Activated CD4-positive, alpha-beta T cell treated with anti-CD3 and anti-CD28 coated beads, Interleukin-10, Interleukin-2, amounts not matched to agents 100 ng/mL and 50 ng/mL, durations not matched to agents 16 hours and 8 hours (primary cell): Measurements from ENCODE around the gene CALML3.
A peak's percentile ranks its signal among the peaks of the same experiment; 100 is the strongest.
"Not testable (repeated sequence)": the region's sequence is repeated elsewhere in the genome, so short reads cannot be mapped to it uniquely, and the experiment has no call there.

Source experiments
- DNase-seq: peaks from one replicate; pipeline ENCODE4 v3.0.0-alpha.2; 2020

CALML3 gene

DNA sequence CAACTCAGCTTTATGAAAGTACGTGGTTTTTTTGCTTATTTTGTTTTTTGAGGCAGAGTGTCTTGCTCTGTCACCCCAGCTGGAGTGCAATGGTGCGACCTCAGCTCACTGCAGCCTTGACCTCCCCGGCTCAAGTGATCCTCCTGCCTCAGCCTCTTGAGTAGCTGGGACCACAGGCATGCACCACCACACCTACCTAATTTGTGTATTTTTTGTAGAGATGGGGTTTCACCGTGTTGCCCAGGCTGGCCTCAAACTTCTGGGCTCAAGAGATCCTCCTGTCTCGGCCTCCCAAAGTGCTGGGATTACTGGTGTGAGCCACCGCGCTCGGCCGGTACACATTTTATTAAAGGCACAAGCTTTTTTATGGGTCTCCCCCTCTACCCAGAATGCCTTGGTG lies 34.3 kb downstream of the CALML3 start:
- not testable (repeated sequence) for DNase-seq

DNA sequence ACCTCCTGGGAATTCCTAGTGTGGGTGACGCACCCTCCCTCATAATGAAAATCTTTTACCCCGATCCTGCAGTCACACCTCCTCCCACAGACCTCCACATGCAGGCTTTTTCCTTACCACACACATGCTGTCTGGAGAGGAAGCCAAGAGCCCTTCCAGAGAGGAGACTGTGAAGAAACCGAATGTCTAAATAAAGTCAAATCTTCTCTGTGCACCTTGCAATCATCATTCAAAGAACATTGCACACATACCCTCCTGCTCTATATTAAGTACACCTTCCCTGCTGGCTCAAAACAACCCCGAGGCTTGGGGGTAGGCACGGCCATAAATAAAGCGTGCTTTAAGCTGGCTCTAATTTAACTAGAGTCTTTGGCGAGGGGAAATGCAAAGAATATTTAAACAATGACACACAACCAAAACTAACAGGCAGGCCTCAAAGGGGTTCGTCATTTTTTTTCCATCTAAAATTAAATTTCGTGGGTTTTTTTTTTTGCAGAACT lies 34.9 kb downstream of the CALML3 start:
- DNase-seq, result no peak

DNA sequence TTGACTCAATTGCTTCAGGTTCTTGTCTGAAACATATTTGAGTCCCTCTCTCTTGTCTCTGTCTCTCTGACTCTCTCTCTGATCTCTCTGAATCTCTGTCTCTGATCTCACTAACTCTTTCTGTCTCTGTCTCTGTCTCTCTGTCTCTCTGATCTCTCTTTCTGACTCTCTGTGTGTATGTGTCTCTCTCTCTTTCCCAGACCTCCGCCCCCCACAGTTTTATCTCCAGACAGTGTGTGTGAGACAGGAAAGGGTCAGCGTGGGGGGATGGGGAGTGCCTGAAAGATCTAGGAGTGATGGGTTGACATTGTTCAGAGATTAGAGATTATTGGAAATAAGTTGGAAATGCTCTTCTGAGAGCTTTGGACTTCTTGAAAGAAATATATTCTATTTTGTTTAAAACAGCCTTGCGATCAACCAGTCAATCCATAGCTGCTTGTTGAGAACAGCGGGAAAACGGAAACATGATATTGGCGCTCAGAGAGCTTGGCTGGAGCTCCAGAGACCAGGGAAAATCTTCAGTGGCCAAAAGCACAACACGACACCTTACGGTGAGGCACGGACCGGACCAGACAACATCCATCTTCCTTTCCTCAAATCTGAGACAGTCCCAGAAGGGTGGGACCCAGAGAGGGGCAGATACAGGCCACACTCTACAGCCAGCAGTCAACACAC lies 35.5 kb downstream of the CALML3 start:
- DNase-seq, result no peak

DNA sequence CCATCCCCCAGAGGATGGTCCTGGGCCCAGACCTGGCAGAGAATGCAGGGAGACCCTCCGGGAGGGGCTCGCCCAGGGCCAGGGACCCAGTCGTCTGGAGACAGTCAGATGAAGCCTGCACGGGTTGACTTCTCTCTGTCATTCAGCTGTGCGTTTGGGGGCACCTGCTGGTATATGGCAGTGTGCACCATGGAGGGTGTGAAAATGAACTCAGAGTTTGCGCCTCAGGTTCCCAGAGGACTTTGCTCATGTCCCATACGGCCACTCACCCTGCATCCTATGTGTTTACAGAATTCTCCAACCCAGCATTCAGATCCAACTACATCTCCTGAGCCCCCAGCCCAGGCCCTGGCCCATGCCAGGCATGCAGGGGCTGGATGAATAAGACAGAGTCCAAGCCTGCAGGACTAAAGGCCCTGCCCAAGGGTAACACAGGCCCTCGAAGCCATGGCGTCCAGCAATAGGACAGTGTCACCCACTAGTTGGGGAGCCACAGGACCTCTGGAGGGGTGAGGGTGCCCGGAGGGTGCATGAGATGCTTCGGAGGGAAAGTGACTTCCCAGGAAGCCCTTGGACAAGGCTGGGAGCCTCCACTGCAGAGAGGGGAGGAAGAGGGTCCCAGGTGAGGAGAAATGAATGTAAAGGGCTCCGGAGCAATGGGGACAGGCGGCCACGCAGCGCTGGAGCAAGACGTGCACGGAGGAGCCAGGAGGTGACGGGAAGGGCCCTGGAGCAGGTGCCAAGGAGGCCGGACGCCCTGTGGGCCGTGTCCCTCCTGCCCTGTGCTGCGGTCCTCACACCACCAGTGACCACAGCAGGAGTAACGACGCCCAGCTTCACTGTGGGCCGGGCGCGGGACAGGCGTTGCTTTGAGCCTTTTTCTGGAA lies 36.3 kb downstream of the CALML3 start:
- DNase-seq, result no peak

DNA sequence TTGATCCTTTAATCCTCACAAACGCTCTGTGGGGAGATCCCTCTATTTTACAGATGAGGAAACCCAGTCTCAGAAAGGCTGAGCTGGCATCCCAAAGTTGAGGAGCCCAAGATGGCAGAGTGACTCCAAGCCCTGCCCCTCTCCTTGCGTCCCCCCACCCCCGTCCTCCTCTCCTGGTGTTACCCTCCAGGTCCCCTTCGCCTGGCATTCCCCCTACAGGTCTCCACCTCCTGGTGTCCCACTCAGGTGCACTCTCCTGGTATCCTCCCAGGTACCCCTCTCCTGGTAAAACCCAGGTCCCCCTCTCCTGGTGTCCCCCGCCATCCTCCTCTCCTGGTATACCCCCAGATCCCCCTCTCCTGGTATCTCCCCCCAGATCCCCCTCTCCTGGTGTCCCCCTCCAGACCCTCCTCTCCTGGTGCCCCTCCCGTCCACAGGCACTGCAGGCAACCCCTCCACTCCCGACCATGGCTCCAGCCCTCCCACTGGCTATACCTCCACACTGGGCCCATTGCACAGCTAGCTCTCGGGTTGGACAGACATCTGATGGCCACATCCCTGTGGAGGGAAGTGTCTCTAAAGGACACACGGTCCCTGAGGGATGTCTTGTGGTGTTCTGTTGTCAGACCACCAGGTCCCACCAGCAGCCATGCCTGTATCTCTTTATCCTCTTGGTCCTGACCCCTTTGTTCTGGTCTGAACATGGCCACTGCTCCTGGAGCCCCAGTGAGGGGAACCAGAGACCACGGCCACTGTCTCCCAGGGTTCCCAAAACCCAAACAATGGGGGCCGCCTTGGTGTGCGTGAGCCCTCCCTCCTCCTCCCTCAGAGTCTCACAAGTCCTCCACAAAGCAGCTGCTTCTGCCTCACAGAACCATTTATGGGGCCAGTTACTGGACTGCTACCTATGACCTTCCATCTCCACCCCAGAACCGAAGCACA lies 37.2 kb downstream of the CALML3 start:
- DNase-seq, result no peak

DNA sequence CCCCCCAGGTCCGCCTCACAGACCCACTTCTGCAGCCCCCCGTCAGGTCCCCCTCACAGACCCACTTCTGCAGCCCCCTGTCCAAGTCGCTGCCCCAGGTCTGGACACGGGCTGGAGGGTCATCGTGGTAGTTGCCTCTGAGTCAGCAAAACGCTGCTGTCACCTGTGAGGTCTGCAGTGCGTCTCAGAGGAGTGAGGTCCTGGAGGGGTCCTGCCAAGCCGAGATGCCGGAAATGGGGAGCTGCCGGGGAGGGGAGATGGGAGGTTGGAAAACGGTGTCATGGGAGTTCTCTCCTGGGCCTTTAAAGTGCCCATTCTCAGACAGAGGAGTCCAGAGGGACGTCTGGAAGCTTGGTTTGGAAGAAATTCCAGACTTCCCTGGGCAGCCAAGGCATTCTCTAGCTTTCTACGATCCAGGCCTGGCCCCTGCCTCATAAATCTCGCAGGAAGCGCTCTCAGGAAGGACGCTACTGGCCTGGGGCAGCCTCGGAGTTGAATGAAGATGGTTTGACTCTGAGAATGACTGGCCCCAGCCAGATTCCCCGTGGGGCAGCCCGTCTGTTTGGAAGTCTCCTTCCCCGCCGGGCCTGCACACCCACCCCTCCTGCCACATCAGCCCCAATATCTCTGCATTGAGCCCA lies 38.7 kb downstream of the CALML3 start:
- no peak for DNase-seq

DNA sequence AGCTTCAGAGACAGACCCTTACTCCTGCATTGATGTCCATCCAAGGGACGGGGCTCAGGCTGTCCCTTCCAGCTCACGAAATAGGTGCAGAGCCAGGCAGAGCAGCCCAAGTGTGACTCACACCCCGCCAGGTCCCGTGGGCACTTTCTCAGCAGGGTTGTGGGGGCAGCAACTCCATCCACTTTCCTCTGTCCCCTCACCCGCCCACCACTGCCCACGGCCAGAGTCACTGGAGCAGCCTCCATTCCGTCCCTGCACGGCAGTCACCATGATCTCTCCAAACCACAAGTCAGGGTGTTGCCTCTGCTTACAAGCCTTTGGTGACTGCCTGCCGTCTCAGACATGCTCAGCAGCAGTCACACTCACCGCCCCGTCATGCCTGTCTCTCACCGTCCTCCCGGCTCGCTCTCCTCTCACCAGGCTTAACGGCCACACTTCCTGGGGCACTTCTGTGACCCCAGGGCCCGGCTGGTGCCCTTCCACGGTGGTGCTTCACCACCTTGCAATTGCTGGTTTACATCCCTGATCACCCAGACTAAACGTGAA lies 39.3 kb downstream of the CALML3 start:
- DNase-seq, result peak; percentile 49

DNA sequence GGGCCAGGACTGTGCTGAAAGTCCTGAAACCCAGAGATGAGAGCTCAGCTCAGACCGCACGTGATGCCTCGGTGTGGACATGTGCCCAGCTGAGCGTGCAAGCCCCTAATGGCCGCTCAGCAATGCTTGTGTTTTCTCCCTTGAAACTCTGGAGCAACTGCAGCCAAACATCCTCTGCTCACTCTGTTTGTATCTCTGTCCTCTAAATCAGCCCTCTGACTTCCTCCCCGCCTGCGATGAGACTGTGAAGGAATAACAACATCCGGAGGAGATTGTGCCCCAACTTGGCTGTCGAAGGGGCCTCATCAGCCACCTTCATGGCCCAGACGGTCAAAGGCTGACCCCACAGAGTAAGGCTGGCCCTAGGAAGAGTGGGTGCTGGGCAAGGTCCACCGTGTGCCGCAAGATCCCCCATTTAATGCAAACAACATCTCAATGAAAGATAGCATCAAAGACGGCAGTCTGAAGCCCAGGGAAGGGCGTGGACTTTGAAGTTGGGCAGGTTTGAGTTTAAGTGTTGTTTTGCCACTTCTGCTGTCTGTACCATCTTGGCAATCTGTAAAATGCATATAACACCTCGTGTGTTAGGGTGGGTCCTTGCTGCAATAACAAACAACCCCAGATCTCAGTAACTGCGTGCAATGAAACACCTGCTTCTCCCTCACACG lies 39.9 kb downstream of the CALML3 start:
- peak; percentile 26 for DNase-seq

DNA sequence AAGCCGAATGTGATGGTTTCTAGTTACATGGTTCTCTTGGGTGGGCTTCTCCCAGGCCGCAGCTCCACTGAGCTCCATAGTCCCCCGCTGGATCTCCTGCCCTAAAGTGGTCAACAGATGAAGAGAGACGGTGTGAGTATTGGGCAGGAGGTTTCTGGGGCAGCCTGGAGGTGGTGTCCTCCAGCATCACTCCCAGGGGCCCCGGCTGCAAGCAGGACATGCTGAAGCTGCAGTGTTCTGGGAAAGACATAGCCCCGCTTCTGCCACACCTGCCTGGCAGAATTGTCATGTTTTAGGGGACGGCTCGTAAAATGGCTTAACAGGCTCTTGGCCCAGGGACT lies 40.4 kb downstream of the CALML3 start:
- DNase-seq, result no peak

DNA sequence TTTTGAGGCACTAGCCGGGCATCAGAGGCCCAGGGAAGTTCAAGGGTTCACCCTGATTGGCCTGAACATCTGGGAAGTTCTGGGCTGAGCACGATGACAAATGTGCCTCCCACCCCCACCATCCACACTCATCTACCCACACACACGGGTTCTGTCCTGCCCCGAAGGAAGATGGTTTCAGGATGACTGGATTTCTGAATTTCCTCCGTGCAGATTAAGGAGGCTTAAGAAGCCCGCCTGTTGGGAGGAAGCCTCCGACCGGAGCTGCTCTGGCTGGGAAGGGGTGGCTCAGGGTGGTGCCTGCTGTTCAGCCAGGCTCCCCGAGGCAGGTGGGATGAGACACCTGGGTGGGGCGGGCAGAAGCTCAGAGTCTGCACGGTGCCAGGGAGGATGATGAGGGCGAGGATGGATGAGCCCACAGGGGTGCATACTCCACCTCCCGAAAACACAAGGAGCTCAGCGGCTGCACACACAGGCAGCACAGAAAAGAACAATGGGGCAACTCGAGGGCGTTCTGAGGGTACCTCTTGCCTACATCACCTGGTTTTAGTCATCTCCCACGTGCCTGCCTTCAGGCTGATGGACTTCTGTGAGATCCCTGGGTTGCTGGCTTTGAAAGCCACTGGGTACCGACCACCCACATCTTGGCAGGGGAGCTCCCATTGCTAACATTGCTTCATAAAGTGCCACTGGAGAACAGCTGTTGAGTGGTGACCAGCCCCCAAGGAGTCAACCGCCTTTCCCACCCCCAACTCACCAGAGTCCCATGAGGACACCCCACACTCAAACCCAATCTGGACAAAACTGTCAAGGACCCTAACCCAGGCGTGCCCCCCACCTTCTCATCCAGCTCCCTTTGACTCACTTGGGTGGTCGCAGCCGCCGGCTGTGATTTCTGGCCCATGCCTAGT lies 41.2 kb downstream of the CALML3 start:
- DNase-seq, result peak; percentile 13

DNA sequence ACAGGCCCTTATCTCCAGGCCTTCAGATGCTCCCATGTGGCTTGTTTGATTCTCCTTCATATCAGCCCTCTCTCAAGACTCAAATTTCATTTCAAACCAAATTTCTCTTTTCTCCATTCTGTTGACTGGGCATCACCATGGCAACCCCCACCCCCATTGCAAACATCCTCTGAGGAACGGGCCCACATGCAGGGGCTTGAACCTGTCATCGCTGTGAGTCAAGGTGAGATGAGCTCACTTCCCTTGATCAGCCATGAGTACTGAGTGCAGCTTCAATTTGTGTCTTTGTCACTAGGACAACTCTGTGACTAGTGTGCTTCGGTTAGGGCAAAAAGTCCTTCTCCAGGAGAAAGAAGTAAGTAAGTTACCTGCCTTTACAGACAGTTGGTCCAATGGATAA lies 41.9 kb downstream of the CALML3 start:
- DNase-seq, result peak; percentile 24

DNA sequence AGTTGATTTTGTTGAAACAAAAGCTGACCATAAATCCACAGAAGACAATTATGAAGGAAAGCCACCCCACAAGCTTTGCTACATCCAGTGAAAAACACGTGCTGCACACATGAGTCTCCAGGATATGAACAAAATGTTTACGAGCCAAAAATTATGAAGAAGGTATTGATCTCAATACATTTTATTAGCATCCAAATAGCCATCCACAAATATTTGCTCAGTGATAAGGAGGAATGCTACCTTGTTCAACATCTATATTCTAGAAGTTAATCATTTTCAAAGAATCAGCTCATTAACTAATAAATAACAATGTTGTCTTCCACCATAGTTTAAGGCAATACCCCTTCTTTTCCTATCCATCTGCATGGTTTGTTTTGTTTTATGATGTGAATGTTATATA lies 42.7 kb downstream of the CALML3 start:
- no peak for DNase-seq

DNA sequence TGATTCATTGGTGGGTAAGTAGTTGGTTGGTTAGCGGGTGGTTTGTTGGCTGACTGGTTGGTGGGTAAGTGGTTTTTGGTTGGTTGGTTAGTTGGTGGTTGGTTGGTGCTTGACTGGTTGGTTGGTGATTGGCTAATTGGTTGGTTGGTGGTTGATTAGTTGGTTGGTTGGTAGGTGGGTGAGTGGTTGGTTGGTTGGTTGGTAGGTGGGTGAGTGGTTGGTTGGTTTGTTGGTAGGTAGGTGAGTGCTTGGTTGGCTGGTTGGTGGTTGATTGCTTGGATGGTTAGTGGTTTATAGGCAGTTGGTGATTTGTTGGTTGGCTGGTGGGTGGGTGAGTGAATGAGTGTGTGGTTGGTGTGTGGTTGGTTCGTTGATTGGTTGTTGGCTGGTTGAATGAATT lies 44.2 kb downstream of the CALML3 start:
- no peak for DNase-seq

DNA sequence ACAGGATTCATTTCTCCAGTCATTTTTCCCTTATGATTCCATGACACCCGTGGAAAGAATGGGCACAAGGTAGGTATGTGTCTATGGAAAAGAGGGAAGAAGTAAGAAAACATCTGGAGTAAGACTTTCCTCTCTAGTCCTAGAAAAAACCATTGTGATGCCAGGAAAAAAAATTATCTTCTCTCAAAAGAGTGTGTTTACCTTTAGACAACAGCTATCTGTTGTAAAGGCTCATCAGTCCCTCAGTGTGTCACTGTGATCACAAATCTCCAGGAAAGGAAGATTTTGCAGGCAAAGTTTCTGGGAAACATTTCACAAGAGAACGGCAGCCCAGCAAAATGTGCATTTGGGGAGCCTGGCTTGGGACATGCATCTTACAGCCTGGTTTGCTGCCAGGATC lies 44.8 kb downstream of the CALML3 start:
- DNase-seq, result no peak

DNA sequence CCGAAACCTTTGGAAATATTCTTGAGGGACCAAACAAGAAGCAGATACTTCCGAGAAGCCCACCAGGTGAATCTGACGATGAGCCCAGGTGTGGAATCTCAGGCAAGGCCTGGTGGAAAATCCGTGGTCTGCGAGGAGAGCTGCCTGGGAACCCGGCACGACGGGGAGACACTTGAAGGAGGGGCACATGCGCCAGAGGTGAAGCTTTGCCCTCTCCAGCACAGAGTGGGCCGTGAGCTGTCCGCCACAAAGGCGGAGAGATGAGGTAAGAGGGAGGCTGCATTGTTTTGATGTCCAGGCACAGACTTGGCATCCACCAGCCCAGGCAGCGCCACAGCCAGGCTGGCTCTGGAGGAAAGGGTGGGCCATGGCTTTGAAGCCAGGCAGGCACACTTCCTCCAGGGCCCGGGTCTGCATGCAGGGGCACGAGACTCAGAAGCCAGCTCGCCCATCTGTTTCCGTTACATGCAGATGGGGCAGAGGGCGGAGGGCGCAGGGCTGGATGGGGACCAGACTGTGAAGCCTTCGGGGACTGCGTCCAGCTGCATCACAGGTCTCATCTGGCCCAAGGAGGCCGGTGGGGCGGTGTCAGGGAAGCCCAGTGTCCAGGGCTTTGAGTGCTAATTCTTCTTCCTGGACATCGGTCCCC lies 45.4 kb downstream of the CALML3 start:
- no peak for DNase-seq

DNA sequence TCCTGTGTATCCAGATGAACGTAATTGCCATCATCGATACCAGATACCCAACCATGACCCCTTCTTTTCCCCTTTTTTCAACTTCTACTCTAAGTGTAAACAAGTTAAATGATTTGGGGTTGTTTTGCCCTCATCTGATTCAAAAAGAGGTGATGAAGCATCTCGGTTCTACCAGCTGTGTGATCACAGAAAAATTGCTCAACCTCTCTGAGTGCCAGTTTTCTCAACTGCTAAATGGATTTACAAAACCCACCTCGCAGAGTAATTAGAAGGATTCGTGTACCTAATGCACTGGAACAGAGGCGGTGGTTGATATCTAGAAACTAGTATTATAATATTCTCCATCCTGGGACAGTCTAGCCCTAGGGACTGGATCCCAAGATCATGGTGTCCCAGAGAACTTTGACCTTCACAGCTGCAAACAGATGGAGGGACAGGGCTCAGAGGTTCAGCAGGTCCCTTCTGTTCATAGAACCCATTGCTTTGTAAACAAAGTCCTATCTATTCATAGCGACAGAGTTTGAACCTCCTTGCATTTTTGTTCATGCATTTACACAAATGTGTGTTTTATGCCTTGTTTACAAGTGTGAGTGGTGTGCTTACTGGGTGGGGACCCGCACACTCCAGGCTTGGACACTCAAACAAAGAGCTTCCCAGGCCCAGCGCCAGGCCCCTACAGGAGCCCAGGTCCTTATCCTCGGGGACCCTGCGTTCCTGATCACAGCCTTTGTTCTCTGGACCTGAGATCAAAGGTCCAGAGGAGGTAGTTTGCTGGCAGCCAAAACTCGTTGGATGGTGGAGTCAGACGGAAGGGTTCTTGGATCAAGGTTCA lies 46.4 kb downstream of the CALML3 start:
- DNase-seq, result no peak

DNA sequence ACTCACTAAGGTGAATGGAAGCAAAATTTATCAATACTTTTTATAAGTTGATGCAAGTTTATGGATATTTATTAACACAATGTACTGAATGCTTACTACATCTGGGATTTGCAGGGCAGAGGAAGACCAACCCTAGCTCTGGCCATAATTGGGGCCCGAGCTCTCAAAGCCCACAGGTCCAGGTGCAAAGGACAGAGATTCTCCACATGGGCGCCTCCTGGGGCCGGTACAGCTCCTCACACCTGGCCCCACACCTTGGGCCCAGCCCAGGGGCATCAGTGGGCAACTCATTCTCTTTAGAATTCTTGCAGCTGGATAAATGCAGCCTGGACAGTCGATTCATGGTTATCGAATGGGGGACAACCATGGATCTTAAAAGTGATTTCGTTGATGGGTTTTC lies 47.1 kb downstream of the CALML3 start:
- no peak for DNase-seq

DNA sequence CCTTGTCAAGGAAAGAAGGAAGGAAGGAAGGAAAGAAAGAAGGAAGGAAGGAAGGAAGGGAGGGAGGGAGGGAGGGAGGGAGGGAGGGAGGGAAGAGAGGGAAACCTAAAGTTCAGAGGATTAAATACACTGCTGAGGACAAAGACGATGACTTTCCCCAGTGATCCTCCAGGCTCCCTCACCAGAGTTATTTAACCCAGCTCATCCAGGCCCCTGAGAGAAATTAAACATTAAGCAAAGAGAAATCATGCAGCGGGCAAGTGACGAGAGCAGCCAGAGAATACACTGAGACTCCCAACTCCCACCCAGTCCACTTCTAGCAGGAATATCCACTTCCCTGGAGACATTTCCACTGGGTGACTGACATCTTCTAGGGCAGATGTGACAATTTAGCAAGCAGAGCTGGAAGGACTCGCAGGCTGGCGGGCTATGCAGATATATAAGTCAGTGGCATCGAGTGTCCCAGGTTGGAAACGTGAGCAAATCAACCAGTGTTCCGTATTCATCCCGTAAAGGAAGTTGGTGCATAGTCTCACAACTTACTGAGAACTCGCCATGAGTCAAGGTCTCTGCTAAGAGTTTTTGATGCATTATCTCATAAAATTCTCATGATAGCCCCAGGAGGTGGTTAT lies 48.7 kb downstream of the CALML3 start:
- DNase-seq, result no peak
